H1 (cell line): ENCODE measurements around the gene PJVK. TPM values are rescaled to one million over a fixed set of nuclear protein-coding genes. Genes with fewer than 3 reads are reported as not detected.
A peak's percentile ranks its signal among the peaks of the same experiment; 100 is the strongest.

Experiments
- CTCF ChIA-PET: fragments of 300-600 bp; sonication (Branson Sonifier 250); formaldehyde crosslinking; loops from one replicate; lab custom pipeline; 2021; ENCODE audit not compliant: partially characterized antibody; lab: Charles Lee
- POLR2A ChIA-PET: fragments of 300-600 bp; sonication (Branson Sonifier 250); formaldehyde crosslinking; loops from one replicate; lab custom pipeline; 2021; ENCODE audit warnings: inconsistent platforms; ENCODE audit not compliant: partially characterized antibody; lab: Charles Lee
- DNase-seq, 2 experiments: peaks; one replicate each; pipeline versions ENCODE4 v3.0.0 to v3.0.0-alpha.2; 2010 to 2022; ENCODE audit warnings: low spot score in 2 of 2, low read depth in 1 of 2, mixed read lengths in 1 of 2
- FAIRE-seq: peaks from 2 replicates; lab custom pipeline; 2011; peaks lifted over from hg19 to GRCh38; lab: Jason Lieb, UNC
- H2AFZ ChIP-seq: 2 replicates; pipeline ENCODE4 v1.8.1; 2012; ENCODE audit warnings: low read length, inconsistent platforms
- H2AK5ac ChIP-seq: 2 replicates; pipeline ENCODE4 v1.6.1; 2013; ENCODE audit warnings: low read depth, low read length
- H2BK120ac ChIP-seq: replicated peaks from 2 replicates; pipeline ENCODE3; 2013; ENCODE audit warnings: low read depth, low read length, inconsistent platforms
- H2BK12ac ChIP-seq: 2 replicates; pipeline ENCODE4 v1.6.1; 2013; ENCODE audit warnings: low read depth, low read length
- H2BK15ac ChIP-seq: 2 replicates; pipeline ENCODE4 v1.6.1; 2013; ENCODE audit warnings: low read length
- H2BK20ac ChIP-seq: 2 replicates; pipeline ENCODE4 v1.6.1; 2013; ENCODE audit warnings: low read length
- H2BK5ac ChIP-seq: 2 replicates; pipeline ENCODE4 v1.6.1; 2013; ENCODE audit warnings: low read depth, low read length
- H3K14ac ChIP-seq: 2 replicates; pipeline ENCODE4 v1.6.1; 2013; ENCODE audit warnings: inconsistent platforms; ENCODE audit not compliant: insufficient read length
- H3K18ac ChIP-seq: 2 replicates; pipeline ENCODE4 v1.6.1; 2013; ENCODE audit warnings: low read length; ENCODE audit errors: extremely low read depth
- H3K23ac ChIP-seq: 2 replicates; pipeline ENCODE4 v1.6.1; 2013; ENCODE audit warnings: inconsistent platforms; ENCODE audit not compliant: insufficient read length
- H3K23me2 ChIP-seq: 2 replicates; pipeline ENCODE4 v1.6.1; 2013; ENCODE audit warnings: low read depth, low read length
- H3K27ac ChIP-seq: 2 replicates; pipeline ENCODE4 v1.6.1; 2011; ENCODE audit warnings: low read depth, low read length, inconsistent platforms
- H3K27me3 ChIP-seq, 4 experiments: replicated peaks in 1 of 4; 1 replicate in 1 of 4; 2 replicates in 3 of 4; pipeline versions ENCODE4 v1.6.1 to v1.8.1; 2011 to 2013; ENCODE audit warnings: low read length in 3 of 4, mild to moderate bottlenecking in 3 of 4, inconsistent platforms in 2 of 4, mixed read lengths in 2 of 4, moderate library complexity in 1 of 4; ENCODE audit not compliant: control insufficient read depth in 3 of 4, insufficient read depth in 3 of 4; ENCODE audit errors: extremely low read depth in 1 of 4
- H3K36me3 ChIP-seq, 4 experiments: 2 replicates each; pipeline versions ENCODE4 v1.6.1 to v1.8.1; 2011 to 2013; ENCODE audit warnings: mild to moderate bottlenecking in 4 of 4, low read length in 3 of 4, moderate library complexity in 2 of 4, control low read depth in 1 of 4, inconsistent platforms in 1 of 4; ENCODE audit not compliant: insufficient read depth in 4 of 4, control insufficient read depth in 2 of 4
- H3K4ac ChIP-seq: replicated peaks from 2 replicates; pipeline ENCODE3; 2013; ENCODE audit warnings: low read length, low read depth, mixed read lengths, inconsistent platforms; ENCODE audit not compliant: insufficient read length
- H3K4me1 ChIP-seq, 4 experiments: replicated peaks in 1 of 4; 1 replicate in 1 of 4; 2 replicates in 3 of 4; pipeline versions ENCODE4 v1.6.1 to v1.8.1; 2011 to 2013; ENCODE audit warnings: low read length in 3 of 4, inconsistent platforms in 2 of 4, mixed read lengths in 1 of 4; ENCODE audit not compliant: insufficient read depth in 4 of 4, control insufficient read depth in 3 of 4
- H3K4me2 ChIP-seq, 2 experiments: 2 replicates each; pipeline versions ENCODE4 v1.6.1 to v1.8.1; 2011 to 2013; ENCODE audit warnings: low read depth in 2 of 2, low read length in 2 of 2, control low read depth in 1 of 2, inconsistent platforms in 1 of 2, mild to moderate bottlenecking in 1 of 2; ENCODE audit not compliant: insufficient read depth in 1 of 2
- H3K4me3 ChIP-seq, 4 experiments: fragments of 200-600, 300-600 bp in 1 of 4; sonication (generic), shearing (Covaris generic), sonication (Bioruptor Twin) in 1 of 4; 2 replicates each; pipeline versions ENCODE4 v1.5.1 to v1.8.1; 2011 to 2016; ENCODE audit warnings: low read length in 4 of 4, low read depth in 3 of 4, control low read depth in 2 of 4, inconsistent platforms in 2 of 4, mild to moderate bottlenecking in 2 of 4, mixed read lengths in 1 of 4, moderate library complexity in 1 of 4; ENCODE audit not compliant: insufficient read depth in 2 of 4; ENCODE audit errors: extremely low read depth in 1 of 4
- H3K56ac ChIP-seq: replicated peaks from 2 replicates; pipeline ENCODE3; 2013; ENCODE audit warnings: low read depth, mild to moderate bottlenecking, mixed read lengths, low read length, inconsistent platforms; ENCODE audit not compliant: insufficient read length
- H3K79me1 ChIP-seq: 2 replicates; pipeline ENCODE4 v1.6.1; 2013; ENCODE audit warnings: low read depth, low read length, control low read depth
- H3K79me2 ChIP-seq, 2 experiments: 2 replicates each; pipeline versions ENCODE4 v1.6.1 to v1.8.1; 2012 to 2013; ENCODE audit warnings: low read length in 2 of 2, mild to moderate bottlenecking in 2 of 2, inconsistent platforms in 1 of 2; ENCODE audit not compliant: insufficient read depth in 2 of 2, control insufficient read depth in 1 of 2
- H3K9ac ChIP-seq, 4 experiments: replicated peaks in 1 of 4; 1 replicate in 1 of 4; 2 replicates in 3 of 4; pipeline versions ENCODE4 v1.6.1 to v1.8.1; 2011 to 2013; ENCODE audit warnings: low read depth in 3 of 4, low read length in 3 of 4, control low read depth in 2 of 4, mild to moderate bottlenecking in 2 of 4, moderate library complexity in 2 of 4, inconsistent platforms in 1 of 4; ENCODE audit errors: extremely low read depth in 1 of 4
- H3K9me3 ChIP-seq, 2 experiments: 2 replicates each; pipeline versions ENCODE4 v1.6.1 to v1.8.1; 2012 to 2013; ENCODE audit warnings: mild to moderate bottlenecking in 2 of 2, moderate library complexity in 2 of 2, control low read depth in 1 of 2, inconsistent platforms in 1 of 2, low read depth in 1 of 2, low read length in 1 of 2, mixed read lengths in 1 of 2; ENCODE audit not compliant: insufficient read depth in 2 of 2
- H4K20me1 ChIP-seq, 2 experiments: replicated peaks in 1 of 2; 2 replicates each; pipeline versions ENCODE3 to v1.8.1; 2011 to 2013; ENCODE audit warnings: inconsistent platforms in 2 of 2, low read length in 2 of 2, mild to moderate bottlenecking in 1 of 2; ENCODE audit not compliant: insufficient read depth in 2 of 2, control insufficient read depth in 1 of 2
- H4K5ac ChIP-seq: 2 replicates; pipeline ENCODE4 v1.6.1; 2013; ENCODE audit warnings: low read length, low read depth, mixed read lengths, inconsistent platforms; ENCODE audit not compliant: insufficient read length
- H4K8ac ChIP-seq: 2 replicates; pipeline ENCODE4 v1.8.0; 2013; ENCODE audit warnings: mild to moderate bottlenecking, moderate library complexity, low read length, inconsistent platforms; ENCODE audit not compliant: insufficient read depth; ENCODE audit errors: extremely low read depth
- H4K91ac ChIP-seq: replicated peaks from 2 replicates; pipeline ENCODE3; 2013; ENCODE audit warnings: low read length, mixed read lengths, inconsistent platforms; ENCODE audit not compliant: insufficient read length
- CHD1 ChIP-seq: IDR thresholded peaks from 2 replicates; pipeline ENCODE4 v1.6.1; 2012; ENCODE audit warnings: low read depth, low read length, improper control_type of control experiment
- CHD2 ChIP-seq: IDR thresholded peaks from 2 replicates; pipeline ENCODE4 v1.6.1; 2012; ENCODE audit warnings: low read length, improper control_type of control experiment
- EP300 ChIP-seq, 2 experiments: IDR thresholded peaks; 1 replicate in 1 of 2; 2 replicates in 1 of 2; pipeline ENCODE4 v1.6.1; 2011 to 2012; ENCODE audit warnings: low read depth in 2 of 2, low read length in 2 of 2, mild to moderate bottlenecking in 2 of 2, borderline replicate concordance in 1 of 2, inconsistent platforms in 1 of 2, moderate library complexity in 1 of 2
- EZH2 ChIP-seq: fragments of 200-600 bp; sonication (generic); IDR thresholded peaks from 2 replicates; pipeline ENCODE4 v1.7.1; 2012; ENCODE audit warnings: low read depth, mild to moderate bottlenecking, moderate library complexity, low read length, inconsistent platforms; ENCODE audit not compliant: severe bottlenecking
- RAD21 ChIP-seq, 2 experiments: IDR thresholded peaks in 1 of 2; conservative IDR thresholded peaks in 1 of 2; 2 replicates each; pipeline ENCODE4 v1.6.1; 2011; ENCODE audit warnings: low read depth in 2 of 2, low read length in 2 of 2, improper control_type of control experiment in 1 of 2, inconsistent platforms in 1 of 2, mild to moderate bottlenecking in 1 of 2, moderate library complexity in 1 of 2
- WGBS, 2 experiments: shearing (Covaris generic) in 1 of 2; methylation state at CpG; one replicate each; pipeline versions ENCODE4 v1.1.6 to v1.1.7; 2013 to 2015; ENCODE audit warnings: low lambda C conversion rate in 2 of 2, mixed read lengths in 2 of 2, inconsistent platforms in 1 of 2, low coverage in 1 of 2, missing lambda C conversion rate in 1 of 2; ENCODE audit not compliant: insufficient replicate concordance in 2 of 2, insufficient coverage in 1 of 2, insufficient read length in 1 of 2; ENCODE audit errors: extremely low coverage in 1 of 2, missing lambda C conversion rate in 1 of 2; 5-methylcytosine and 5-hydroxymethylcytosine counted together
- polyA plus RNA-seq, 7 experiments: library from polyadenylated mRNA; depleted of rRNA in 3 of 7; stranded (reverse) in 5 of 7; unstranded in 2 of 7; fragments of >200 nt in 5 of 7; fragments of 200-250 nt in 2 of 7; gene quantifications; 1 replicate in 5 of 7; 2 replicates in 1 of 7; 4 replicates in 1 of 7; pipeline versions ENCODE4 v1.2.1 to v1.2.3, GENCODE V29; 2011 to 2013; ENCODE audit warnings: missing spikeins in 2 of 7, mixed read lengths in 2 of 7
- total RNA-seq: library from RNA; stranded (reverse); fragmentation: NEBNext Ultra II Directional; extraction: Animal tissue kit (Norgen Biotek cat#: 25700); gene quantifications from 2 replicates; pipeline ENCODE4 v1.2.1, GENCODE V29; 2021

Gene PJVK
- total and polyA plus RNA-seq, 2 of the 8 experiments (the other 6 are each of a cell fraction or from before 2014, with no cell fraction given) = 2.4 to 2.8 TPM

GRCh38 chr2:178478130-178478438 lies 26.9 kb downstream of the PJVK start:
- peaks cover 0 to 18% of the 10 kb centered on the region in 2 experiments; a peak in 2 of 4 replicates for H3K79me2 ChIP-seq
- peak overlapping the region; percentile 59 to 92 for H3K4me2 ChIP-seq
- peaks cover 2 to 3% of the 10 kb centered on the region in 2 experiments for H4K20me1 ChIP-seq
- no peak overlapping the region for H2BK15ac ChIP-seq
- H3K4me1 ChIP-seq = peaks cover 0 to 12% (median 4%) of the 10 kb centered on the region in 4 experiments; a peak in 3 of 7 replicates
- no peak overlapping the region for H4K8ac ChIP-seq
- H2BK120ac ChIP-seq = no peak overlapping the region
- H3K56ac ChIP-seq = no peak overlapping the region
- peak overlapping the region; percentile 93 for H2AFZ ChIP-seq
- TF ChIP-seq CHD1 (no peak), CHD2 (no peak), EP300 (IDR thresholded peaks at IDR 0.05; ENCODE audit: borderline replicate concordance in 1 of 2, low read depth in 2 of 2, low read length in 2 of 2) (no peak), EZH2 (no peak), RAD21 (IDR thresholded peaks at IDR 0.05 in 1 of 2, conservative IDR thresholded peaks at IDR 0.05 in 1 of 2; ENCODE audit: low read depth in 2 of 2, low read length in 2 of 2) (no peak)
- H3K9ac ChIP-seq = peak overlapping the region; percentile 65 to 91 (median 74)
- no peaks in the 10 kb centered on the region for H3K36me3 ChIP-seq
- H3K79me1 ChIP-seq = peaks cover 2% of the 10 kb centered on the region; the same call in 1 of the 2 replicates
- H3K23ac ChIP-seq = no peak overlapping the region
- peak overlapping the region; percentile 62 to 92 (median 80) for H3K4me3 ChIP-seq
- no peak overlapping the region for H4K91ac ChIP-seq
- WGBS, 2 experiments = 6% methylated on average over 10 of the region's 10 CpGs; no CpG with 5 or more reads in 1 of the 2 experiments
- no peak overlapping the region for H3K27ac ChIP-seq
- H3K14ac ChIP-seq = no peak overlapping the region
- no peak overlapping the region for H4K5ac ChIP-seq
- ChIA-PET POLR2A (interaction anchor here (0.9 kb wide), 1 partner anchor 27 kb away, joined by 4 read pairs; the partner anchor contains the start of genes PJVK and PRKRA), CTCF (interaction anchor here (0.6 kb wide), 1 partner anchor 252 kb away, joined by 3 read pairs; no protein-coding TSS in a partner anchor)
- no peak overlapping the region for H2BK20ac ChIP-seq
- H2BK5ac ChIP-seq = no peak overlapping the region
- no peak overlapping the region; the same call in 1 of the 2 replicates for H2BK12ac ChIP-seq
- DNase-seq (no peak), FAIRE-seq (no peak)
- no peak overlapping the region for H2AK5ac ChIP-seq
- peaks cover 9% of the 10 kb centered on the region for H3K23me2 ChIP-seq
- no peaks in the 10 kb centered on the region for H3K9me3 ChIP-seq
- no peak overlapping the region for H3K4ac ChIP-seq
- H3K18ac ChIP-seq = no peak overlapping the region
- H3K27me3 ChIP-seq = no peaks in the 10 kb centered on the region; a peak in 2 of 7 replicates
